Fibroblast of lung (primary cell): ENCODE measurements around the gene CELA1. TPM values are rescaled to one million over a fixed set of nuclear protein-coding genes. Genes with fewer than 3 reads are reported as not detected.

Experiments
- DNase-seq, 2 donors: peaks; one replicate each; pipeline versions ENCODE4 v3.0.0 to v3.0.0-alpha.2; 2010; ENCODE audit warnings: low read depth in 2 of 2
- H2AFZ ChIP-seq: 2 replicates; pipeline ENCODE4 v1.5.1; 2012; ENCODE audit warnings: low read length, control low read depth, inconsistent platforms
- H3K27ac ChIP-seq: 2 replicates; pipeline ENCODE4 v1.5.1; 2011; ENCODE audit warnings: low read length, control low read depth; ENCODE audit not compliant: insufficient read depth
- H3K27me3 ChIP-seq: 2 replicates; pipeline ENCODE4 v1.5.1; 2011; ENCODE audit warnings: mild to moderate bottlenecking, low read length; ENCODE audit not compliant: control insufficient read depth, insufficient read depth
- H3K36me3 ChIP-seq: 2 replicates; pipeline ENCODE4 v1.5.1; 2011; ENCODE audit warnings: low read length; ENCODE audit not compliant: control insufficient read depth, insufficient read depth
- H3K4me1 ChIP-seq: 2 replicates; pipeline ENCODE4 v1.5.1; 2011; ENCODE audit warnings: low read length; ENCODE audit not compliant: control insufficient read depth, insufficient read depth; ENCODE audit errors: extremely low read depth
- H3K4me2 ChIP-seq: 2 replicates; pipeline ENCODE4 v1.5.1; 2011; ENCODE audit warnings: low read length, control low read depth; ENCODE audit not compliant: insufficient read depth; ENCODE audit errors: extremely low read depth
- H3K4me3 ChIP-seq, 4 experiments: fragments of 200-600 bp in 1 of 4; sonication (generic) in 1 of 4; replicated peaks in 1 of 4; 2 replicates each; pipeline ENCODE4 v1.5.1; 2011 to 2016; ENCODE audit warnings: low read length in 4 of 4, low read depth in 3 of 4, mild to moderate bottlenecking in 3 of 4, control low read depth in 2 of 4, inconsistent platforms in 1 of 4, mixed read lengths in 1 of 4; ENCODE audit not compliant: insufficient read depth in 1 of 4; ENCODE audit errors: control extremely low read depth in 1 of 4
- H3K79me2 ChIP-seq: 2 replicates; pipeline ENCODE4 v1.5.1; 2012; ENCODE audit warnings: mild to moderate bottlenecking, low read length, inconsistent platforms; ENCODE audit not compliant: control insufficient read depth, insufficient read depth
- H3K9ac ChIP-seq: 2 replicates; pipeline ENCODE4 v1.5.1; 2011; ENCODE audit warnings: mild to moderate bottlenecking, low read length, control low read depth; ENCODE audit not compliant: insufficient read depth
- H3K9me3 ChIP-seq: 2 replicates; pipeline ENCODE4 v1.5.1; 2012; ENCODE audit warnings: low read depth, low read length; ENCODE audit not compliant: control insufficient read depth, insufficient read depth
- H4K20me1 ChIP-seq: 2 replicates; pipeline ENCODE4 v1.5.1; 2011; ENCODE audit warnings: low read length; ENCODE audit not compliant: control insufficient read depth, insufficient read depth; ENCODE audit errors: extremely low read depth
- EZH2 ChIP-seq: IDR thresholded peaks from 2 replicates; pipeline ENCODE4 v1.5.1; 2012; ENCODE audit warnings: low read length, control low read depth, mild to moderate bottlenecking; ENCODE audit errors: missing control alignments
- polyA plus RNA-seq, 2 donors: library from polyadenylated mRNA; depleted of rRNA in 1 of 2; stranded (reverse) in 1 of 2; unstranded in 1 of 2; fragments of >200 nt; gene quantifications; 2 replicates each; pipeline ENCODE4 v1.2.1, GENCODE V29; 2011 to 2012; ENCODE audit warnings: missing spikeins in 1 of 2
- total RNA-seq: library from RNA; depleted of rRNA; stranded (reverse); fragments of >200 nt; gene quantifications from 2 replicates; pipeline ENCODE4 v1.2.1, GENCODE V29; 2014
- TF ChIP-seq, protein P1 (sequence below), 2 donors: IDR thresholded peaks in 1 of 2; conservative IDR thresholded peaks in 1 of 2; 1 replicate in 1 of 2; 2 replicates in 1 of 2; pipeline ENCODE4 v1.5.1; 2011 to 2012; ENCODE audit warnings: low read length in 2 of 2, control low read depth in 1 of 2, inconsistent platforms in 1 of 2, low read depth in 1 of 2, mild to moderate bottlenecking in 1 of 2

The CELA1 gene
- total and polyA plus RNA-seq, 2 donors (not counting 1 experiment from before 2014, with no cell fraction given) = not detected

DNA sequence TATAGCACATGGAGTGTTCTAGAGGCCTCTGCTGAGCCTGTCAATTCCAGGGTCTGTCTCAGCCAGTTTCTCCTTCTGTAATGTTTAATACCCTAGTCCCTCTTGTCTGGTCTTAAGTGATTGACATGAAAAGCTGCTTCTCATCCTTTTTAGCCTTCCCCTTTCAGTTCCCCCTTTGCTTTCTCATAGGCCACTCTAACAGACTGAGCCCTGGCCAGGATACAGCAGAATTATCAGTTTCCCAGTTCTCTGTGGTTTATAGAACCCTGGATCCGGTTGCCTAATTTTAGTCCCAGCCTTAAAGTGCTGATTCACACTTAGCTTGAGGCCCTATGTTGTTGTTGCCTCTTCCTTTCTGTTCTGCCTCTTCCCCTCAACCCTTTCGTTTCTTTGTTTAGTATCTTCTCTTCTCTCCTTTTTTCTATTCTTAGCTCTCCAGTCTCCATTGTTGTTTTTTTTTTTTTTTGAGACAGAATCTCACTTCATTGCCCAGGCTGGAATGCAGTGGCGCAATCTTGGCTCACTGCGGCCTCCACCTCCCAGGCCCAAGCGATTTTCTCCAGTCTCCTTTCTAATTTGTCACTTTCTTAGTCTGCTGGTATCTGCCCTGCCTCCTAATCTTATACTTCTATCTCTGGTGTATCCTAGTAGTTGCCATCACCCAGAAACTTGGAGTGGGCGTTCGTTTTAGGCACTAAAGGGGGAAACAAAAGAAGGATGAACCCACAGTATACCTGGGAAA lies 19.6 kb downstream of the CELA1 start:
- H3K4me2 ChIP-seq = no peak overlapping the region
- TF ChIP-seq, protein P1, sequence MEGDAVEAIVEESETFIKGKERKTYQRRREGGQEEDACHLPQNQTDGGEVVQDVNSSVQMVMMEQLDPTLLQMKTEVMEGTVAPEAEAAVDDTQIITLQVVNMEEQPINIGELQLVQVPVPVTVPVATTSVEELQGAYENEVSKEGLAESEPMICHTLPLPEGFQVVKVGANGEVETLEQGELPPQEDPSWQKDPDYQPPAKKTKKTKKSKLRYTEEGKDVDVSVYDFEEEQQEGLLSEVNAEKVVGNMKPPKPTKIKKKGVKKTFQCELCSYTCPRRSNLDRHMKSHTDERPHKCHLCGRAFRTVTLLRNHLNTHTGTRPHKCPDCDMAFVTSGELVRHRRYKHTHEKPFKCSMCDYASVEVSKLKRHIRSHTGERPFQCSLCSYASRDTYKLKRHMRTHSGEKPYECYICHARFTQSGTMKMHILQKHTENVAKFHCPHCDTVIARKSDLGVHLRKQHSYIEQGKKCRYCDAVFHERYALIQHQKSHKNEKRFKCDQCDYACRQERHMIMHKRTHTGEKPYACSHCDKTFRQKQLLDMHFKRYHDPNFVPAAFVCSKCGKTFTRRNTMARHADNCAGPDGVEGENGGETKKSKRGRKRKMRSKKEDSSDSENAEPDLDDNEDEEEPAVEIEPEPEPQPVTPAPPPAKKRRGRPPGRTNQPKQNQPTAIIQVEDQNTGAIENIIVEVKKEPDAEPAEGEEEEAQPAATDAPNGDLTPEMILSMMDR (conservative IDR thresholded peaks at IDR 0.05 in 1 of 2, IDR thresholded peaks at IDR 0.05 in 1 of 2; ENCODE audit: low read depth in 1 of 2, low read length in 2 of 2) = no peak
- no peak overlapping the region for H3K9ac ChIP-seq
- H3K27me3 ChIP-seq = no peaks in the 10 kb centered on the region
- H3K9me3 ChIP-seq = no peaks in the 10 kb centered on the region
- H3K27ac ChIP-seq = peak overlapping the region; percentile 3
- H3K36me3 ChIP-seq = no peaks in the 10 kb centered on the region
- peak overlapping the region; percentile 42 for H2AFZ ChIP-seq
- peak; percentile 66 to 78 for DNase-seq
- H3K4me1 ChIP-seq = no peaks in the 10 kb centered on the region
- no peaks in the 10 kb centered on the region for H3K79me2 ChIP-seq
- H3K4me3 ChIP-seq = no peak overlapping the region
- H4K20me1 ChIP-seq = no peaks in the 10 kb centered on the region

DNA sequence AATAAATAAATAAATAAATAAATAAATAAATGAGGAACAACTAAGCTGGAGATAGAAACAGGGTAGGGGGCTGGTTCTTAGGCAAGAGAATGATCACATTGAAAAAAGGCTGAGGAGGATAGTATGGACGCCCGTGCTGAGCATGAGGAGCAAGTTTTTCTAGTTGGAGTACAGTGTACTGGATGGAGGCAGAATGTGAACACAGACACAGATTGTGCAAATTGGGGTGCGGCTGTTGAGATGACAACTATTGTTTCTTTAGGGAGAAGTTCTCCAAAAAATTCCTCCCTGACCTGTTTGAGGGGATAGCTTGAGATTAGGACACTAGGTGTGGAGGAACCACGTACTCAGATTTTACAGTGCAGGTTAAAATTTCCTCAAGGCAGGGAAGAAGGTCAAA lies 21.5 kb downstream of the CELA1 start:
- H3K27ac ChIP-seq = no peak overlapping the region
- no peaks in the 10 kb centered on the region for H3K36me3 ChIP-seq
- H3K4me1 ChIP-seq = no peaks in the 10 kb centered on the region
- no peaks in the 10 kb centered on the region for H3K79me2 ChIP-seq
- no peak overlapping the region for H2AFZ ChIP-seq
- no peak overlapping the region for H3K9ac ChIP-seq
- no peaks in the 10 kb centered on the region for H3K9me3 ChIP-seq
- TF ChIP-seq EZH2 = no peak
- TF ChIP-seq, protein P1 (conservative IDR thresholded peaks at IDR 0.05 in 1 of 2, IDR thresholded peaks at IDR 0.05 in 1 of 2; ENCODE audit: low read depth in 1 of 2, low read length in 2 of 2) = no peak
- H3K4me2 ChIP-seq = no peak overlapping the region
- no peaks in the 10 kb centered on the region for H3K27me3 ChIP-seq
- no peak overlapping the region for H3K4me3 ChIP-seq
- DNase-seq = no peak
- H4K20me1 ChIP-seq = no peaks in the 10 kb centered on the region

DNA sequence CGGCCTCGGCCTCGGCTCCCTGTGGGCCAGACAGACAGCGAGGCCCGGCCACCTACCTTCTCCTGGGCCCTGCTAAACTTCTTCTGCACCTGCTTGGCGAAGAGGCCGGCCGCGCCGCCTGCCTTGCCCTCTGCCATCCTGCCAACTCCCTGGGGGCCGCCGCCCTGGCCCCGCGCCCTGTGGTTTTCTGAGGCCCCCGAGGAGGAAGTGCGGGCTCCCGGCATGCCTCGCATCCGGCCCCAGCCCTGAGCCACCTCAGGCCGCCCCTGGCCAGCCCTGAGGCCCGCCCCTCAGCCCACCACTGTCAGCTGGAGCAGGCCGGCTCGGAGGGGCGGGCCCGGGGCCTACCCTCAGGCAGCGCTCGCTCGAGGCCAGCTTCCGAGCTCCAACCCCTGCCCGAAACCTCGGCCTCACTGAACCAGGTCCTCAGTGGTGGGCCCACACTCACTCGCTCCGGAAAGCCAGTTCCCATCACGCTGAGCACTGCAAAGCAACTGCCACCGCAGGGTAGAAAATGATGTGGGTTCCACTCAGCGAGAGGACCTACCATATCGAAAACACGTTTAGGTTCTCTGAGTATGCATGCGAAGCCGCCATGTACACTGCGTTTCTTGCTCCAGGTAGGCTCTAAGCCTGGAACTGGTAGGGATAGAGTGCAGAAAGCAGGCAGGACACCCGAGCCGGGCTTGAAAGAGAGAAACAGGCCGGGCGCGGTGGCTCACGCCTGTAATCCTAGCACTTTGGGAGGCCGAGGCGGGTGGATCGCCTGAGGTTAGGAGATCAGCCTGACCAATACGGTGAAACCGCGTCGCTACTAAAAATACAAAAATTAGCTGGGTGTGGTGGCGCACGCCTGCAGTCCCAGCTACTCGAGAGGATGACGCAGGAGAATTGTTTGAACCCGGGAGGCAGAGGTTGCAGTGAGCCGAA lies 22.2 kb downstream of the CELA1 start, which contains the start of gene BIN2:
Gene BIN2, minus strand, starts transcription at position 209 of the 930 bp plus-strand sequence. Its CDS starts 72 bp downstream, at position 137.
- no peak within 1 kb of the TSS for H2AFZ ChIP-seq
- H3K79me2 ChIP-seq = no peaks in the 10 kb centered on the region
- H3K27ac ChIP-seq = no peak within 1 kb of the TSS
- H3K4me1 ChIP-seq = no peaks in the 10 kb centered on the region
- H3K4me3 ChIP-seq = no peak within 1 kb of the TSS
- no peak within 1 kb of the TSS for H3K4me2 ChIP-seq
- no peaks in the 10 kb centered on the region for H3K36me3 ChIP-seq
- H4K20me1 ChIP-seq = no peaks in the 10 kb centered on the region
- no peaks in the 10 kb centered on the region for H3K9me3 ChIP-seq
- no peak for TF ChIP-seq EZH2
- TF ChIP-seq, protein P1 (conservative IDR thresholded peaks at IDR 0.05 in 1 of 2, IDR thresholded peaks at IDR 0.05 in 1 of 2; ENCODE audit: low read depth in 1 of 2, low read length in 2 of 2) = no peak
- DNase-seq = no peak
- no peaks in the 10 kb centered on the region for H3K27me3 ChIP-seq
- H3K9ac ChIP-seq = no peak within 1 kb of the TSS
